ENCODE results near the gene PSME2. TPM values are rescaled to one million over a fixed set of nuclear protein-coding genes. Genes with fewer than 3 reads are reported as not detected.

Gene PSME2
- total and polyA plus RNA-seq, 2 of the 13 experiments (the other 11 are each of a cell fraction or from before 2014, with no cell fraction given) = 332 to 716 TPM

- TF ChIP-seq FUBP1 (CRISPR knock-in tag; IDR thresholded peaks at IDR 0.05; ENCODE audit: borderline replicate concordance) (no peak), REST (IDR thresholded peaks at IDR 0.05; ENCODE audit: borderline replicate concordance in 1 of 2, low read depth in 1 of 2, low read length in 2 of 2) (no peak), ZNF350 (CRISPR knock-in tag; IDR thresholded peaks at IDR 0.05; ENCODE audit: borderline replicate concordance, low read depth) (no peak; the same call in 1 of the 2 replicates), HIVEP1 (CRISPR knock-in tag; IDR thresholded peaks at IDR 0.05) (0 out of 2 replicates have a peak, but pooled peaks have one; percentile 42), ZBTB2 (CRISPR knock-in tag; IDR thresholded peaks at IDR 0.05; ENCODE audit: low read depth) (no peak), PBX2 (CRISPR knock-in tag; IDR thresholded peaks at IDR 0.05) (no peak), U2AF1 (optimal IDR thresholded peaks at IDR 0.05; ENCODE audit: low read depth, low read length) (no peak), NRL (CRISPR knock-in tag; IDR thresholded peaks at IDR 0.05; ENCODE audit: borderline replicate concordance) (no peak), ZNF543 (CRISPR knock-in tag; IDR thresholded peaks at IDR 0.05) (no peak), SMARCE1 (IDR thresholded peaks at IDR 0.05; ENCODE audit: borderline replicate concordance) (no peak), SNAPC2 (CRISPR knock-in tag; IDR thresholded peaks at IDR 0.05) (peak; percentile 3; the same call in 1 of the 2 replicates), ATF7-NPFF (CRISPR knock-in tag; IDR thresholded peaks at IDR 0.05; ENCODE audit: low read depth) (no peak), SP2 (CRISPR knock-in tag; IDR thresholded peaks at IDR 0.05) (no peak), PHF8 (CRISPR knock-in tag; IDR thresholded peaks at IDR 0.05) (no peak), ZNF10 (CRISPR knock-in tag; IDR thresholded peaks at IDR 0.05; ENCODE audit: borderline replicate concordance, low read depth) (no peak)
Measured at GRCh38 chr14:24135584-24135833, 10.9 kb downstream of the PSME2 start (continued).
